Naive thymus-derived CD4-positive, alpha-beta T cell (primary cell): ENCODE data around the gene GALR2. TPM values are rescaled to one million over a fixed set of nuclear protein-coding genes. Genes with fewer than 3 reads are reported as not detected.

Experiments used
- ATAC-seq: fragments of 150-1000 bp; cut with Tn5 transposase; 2 replicates; pipeline ENCODE4 v1.10.0; 2021; ENCODE audit warnings: mild to moderate bottlenecking, moderate library complexity
- CTCF ChIA-PET: fragments of 350-600 bp; sonication (Branson Sonifier 250); formaldehyde crosslinking; loops from one replicate; lab custom pipeline; 2021; ENCODE audit warnings: antibody characterized with exemption; lab: Charles Lee
- POLR2A ChIA-PET: fragments of 350-600 bp; sonication (Branson Sonifier 250); formaldehyde crosslinking; loops from one replicate; lab custom pipeline; 2021; ENCODE audit warnings: antibody characterized with exemption, inconsistent platforms; lab: Charles Lee
- DNase-seq, 9 donors: peaks; one replicate each; pipeline versions ENCODE4 v3.0.0 to v3.0.0-alpha.2; 2020 to 2022; ENCODE audit warnings: mixed read lengths in 1 of 9
- H3K27ac ChIP-seq: one replicate; pipeline ENCODE4 v1.7.0; 2013; ENCODE audit warnings: mild to moderate bottlenecking, low read depth, low read length, moderate library complexity
- H3K27me3 ChIP-seq, 2 donors: one replicate each; pipeline ENCODE4 v1.7.0; 2013; ENCODE audit warnings: low read length in 2 of 2, mild to moderate bottlenecking in 2 of 2, moderate library complexity in 2 of 2; ENCODE audit not compliant: control insufficient read depth in 2 of 2, insufficient read depth in 2 of 2
- H3K36me3 ChIP-seq, 3 experiments: 1 replicate in 2 of 3; 2 replicates in 1 of 3; pipeline ENCODE4 v1.7.0; 2013; ENCODE audit warnings: low read length in 3 of 3, mild to moderate bottlenecking in 3 of 3, moderate library complexity in 1 of 3; ENCODE audit not compliant: insufficient read depth in 3 of 3, control insufficient read depth in 2 of 3
- H3K4me1 ChIP-seq, 2 donors: one replicate each; pipeline ENCODE4 v1.7.0; 2013; ENCODE audit warnings: low read length in 2 of 2, mild to moderate bottlenecking in 2 of 2, moderate library complexity in 1 of 2; ENCODE audit not compliant: control insufficient read depth in 2 of 2, insufficient read depth in 2 of 2
- H3K4me3 ChIP-seq: 2 replicates; pipeline ENCODE4 v1.7.0; 2013; ENCODE audit warnings: mild to moderate bottlenecking, low read length
- H3K9me3 ChIP-seq, 3 experiments: 1 replicate in 2 of 3; 2 replicates in 1 of 3; pipeline ENCODE4 v1.7.0; 2013; ENCODE audit warnings: low read length in 3 of 3; ENCODE audit not compliant: control insufficient read depth in 2 of 3
- H3K27ac Mint-ChIP-seq, 9 donors: one replicate each; pipeline ENCODE4 v1.8.0; 2020 to 2022; ENCODE audit warnings: mixed read lengths in 9 of 9, mild to moderate bottlenecking in 8 of 9, moderate library complexity in 5 of 9, inconsistent platforms in 2 of 9
- H3K27me3 Mint-ChIP-seq, 5 donors: one replicate each; pipeline ENCODE4 v1.8.0; 2021 to 2022; ENCODE audit warnings: mixed read lengths in 5 of 5, mild to moderate bottlenecking in 1 of 5
- H3K36me3 Mint-ChIP-seq, 5 donors: one replicate each; pipeline ENCODE4 v1.8.0; 2020 to 2022; ENCODE audit warnings: mixed read lengths in 5 of 5, mild to moderate bottlenecking in 3 of 5, inconsistent platforms in 1 of 5
- H3K4me1 Mint-ChIP-seq, 7 donors: one replicate each; pipeline ENCODE4 v1.8.0; 2020 to 2022; ENCODE audit warnings: mixed read lengths in 7 of 7, mild to moderate bottlenecking in 3 of 7, inconsistent platforms in 1 of 7
- H3K4me3 Mint-ChIP-seq, 10 donors: one replicate each; pipeline ENCODE4 v1.8.0; 2020 to 2022; ENCODE audit warnings: mild to moderate bottlenecking in 10 of 10, mixed read lengths in 10 of 10, moderate library complexity in 6 of 10, inconsistent platforms in 2 of 10
- H3K9me3 Mint-ChIP-seq, 11 donors: one replicate each; pipeline ENCODE4 v1.8.0; 2020 to 2022; ENCODE audit warnings: mixed read lengths in 11 of 11, mild to moderate bottlenecking in 4 of 11, inconsistent platforms in 1 of 11, moderate library complexity in 1 of 11
- intact Hi-C, 2 donors: fragments of 100-400 bp; cut with micrococcal nuclease; formaldehyde crosslinking; loops; one replicate each; pipeline ENCODE4 v1.15.1; 2023
- polyA plus RNA-seq, 2 donors: library from polyadenylated mRNA; unstranded; fragments of 300-500 nt; fragmentation: Illumina TruSeq; gene quantifications; one replicate each; pipeline ENCODE4 v1.2.3, GENCODE V29; 2021
- total RNA-seq, 6 experiments: library from RNA in 5 of 6; stranded (reverse) in 5 of 6; gene quantifications; 1 replicate in 5 of 6; 2 replicates in 1 of 6; pipeline ENCODE4 v1.2.3 and lab custom pipeline; 2021 to 2026

The GALR2 gene
- total and polyA plus RNA-seq, 7 experiments from 2014 or later, result 0.13 to 1.2 (median 1.0) TPM; not detected in 4

- Mint-ChIP-seq H3K27ac (peak overlapping the region; percentile 1 to 87 (median 79)), H3K4me3 (peak overlapping the region in 1 of 10 donors; percentile 26), H3K36me3 (peaks cover 22 to 59% (median 24%) of the 10 kb centered on the region in 5 donors), H3K4me1 (peaks cover 9 to 38% (median 30%) of the 10 kb centered on the region in 7 donors), H3K9me3 (no peaks in the 10 kb centered on the region), H3K27me3 (no peaks in the 10 kb centered on the region)
- Histone ChIP-seq H3K27ac (peak overlapping the region; percentile 53), H3K4me1 (no peaks in the 10 kb centered on the region), H3K9me3 (no peaks in the 10 kb centered on the region), H3K4me3 (no peak overlapping the region), H3K27me3 (no peaks in the 10 kb centered on the region), H3K36me3 (peaks cover 8 to 93% (median 37%) of the 10 kb centered on the region in 3 experiments)
- ChIA-PET CTCF (interaction anchor here (0.8 to 1.5 kb wide), 4 partner anchors 16 to 231 kb away, joined by 3 to 7 read pairs (median 6); no protein-coding TSS in a partner anchor), POLR2A (interaction anchor here (0.8 to 1.2 kb wide), 2 partner anchors 12 to 16 kb away, joined by 3 read pairs; no protein-coding TSS in a partner anchor)
- intact Hi-C loops, result no loop called here
- ATAC-seq (no peak), DNase-seq (no peak)
Measured at GRCh38 chr17:76049239-76049638, 25.3 kb upstream of the GALR2 start.

- ATAC-seq (no peak), DNase-seq (no peak)
- intact Hi-C loops, result no loop called here
- Mint-ChIP-seq H3K36me3 (peaks cover 19 to 53% (median 23%) of the 10 kb centered on the region in 5 donors), H3K9me3 (no peaks in the 10 kb centered on the region), H3K4me1 (peaks cover 9 to 38% (median 30%) of the 10 kb centered on the region in 7 donors), H3K27me3 (no peaks in the 10 kb centered on the region), H3K4me3 (no peak overlapping the region), H3K27ac (peak overlapping the region in 5 of 9 donors; percentile 55 to 81 (median 68))
- Histone ChIP-seq H3K36me3 (peaks cover 8 to 92% (median 30%) of the 10 kb centered on the region in 3 experiments), H3K9me3 (no peaks in the 10 kb centered on the region), H3K27me3 (no peaks in the 10 kb centered on the region), H3K4me1 (no peaks in the 10 kb centered on the region), H3K27ac (peak overlapping the region; percentile 53), H3K4me3 (no peak overlapping the region)
- POLR2A ChIA-PET, result interaction anchor here (1.2 kb wide), 2 partner anchors 11 to 14 kb away, joined by 3 read pairs; no protein-coding TSS in a partner anchor
- CTCF ChIA-PET, result interaction anchor here (1.0 to 1.7 kb wide), 4 partner anchors 31 to 230 kb away, joined by 3 to 7 read pairs (median 4); no protein-coding TSS in a partner anchor
Measured at GRCh38 chr17:76049836-76050537, 24.6 kb upstream of the GALR2 start.

GRCh38 chr17:76050538-76051467 lies 23.8 kb upstream of the GALR2 start:
- Mint-ChIP-seq H3K27ac (peak overlapping the region in 7 of 9 donors; percentile 28 to 81 (median 62)), H3K4me1 (peaks cover 9 to 38% (median 30%) of the 10 kb centered on the region in 7 donors), H3K9me3 (no peaks in the 10 kb centered on the region), H3K27me3 (no peaks in the 10 kb centered on the region), H3K36me3 (peaks cover 15 to 45% (median 22%) of the 10 kb centered on the region in 5 donors), H3K4me3 (peak overlapping the region in 1 of 10 donors; percentile 45)
- H3K27me3 ChIP-seq, result no peaks in the 10 kb centered on the region
- DNase-seq (no peak), ATAC-seq (no peak)
- peaks cover 8 to 89% (median 23%) of the 10 kb centered on the region in 3 experiments for H3K36me3 ChIP-seq
- CTCF ChIA-PET, result interaction anchor here (0.8 to 1.7 kb wide), 2 partner anchors 14 to 37 kb away, joined by 3 to 5 read pairs; no protein-coding TSS in a partner anchor
- no peak overlapping the region for H3K4me3 ChIP-seq
- no peak overlapping the region for H3K27ac ChIP-seq
- H3K9me3 ChIP-seq, result no peaks in the 10 kb centered on the region
- H3K4me1 ChIP-seq, result no peaks in the 10 kb centered on the region
- intact Hi-C loops, result no loop called here
- POLR2A ChIA-PET, result interaction anchor here (1.0 to 1.2 kb wide), 2 partner anchors 15 to 53 kb away, joined by 3 read pairs; partner anchors contain the start of gene EXOC7

DNA sequence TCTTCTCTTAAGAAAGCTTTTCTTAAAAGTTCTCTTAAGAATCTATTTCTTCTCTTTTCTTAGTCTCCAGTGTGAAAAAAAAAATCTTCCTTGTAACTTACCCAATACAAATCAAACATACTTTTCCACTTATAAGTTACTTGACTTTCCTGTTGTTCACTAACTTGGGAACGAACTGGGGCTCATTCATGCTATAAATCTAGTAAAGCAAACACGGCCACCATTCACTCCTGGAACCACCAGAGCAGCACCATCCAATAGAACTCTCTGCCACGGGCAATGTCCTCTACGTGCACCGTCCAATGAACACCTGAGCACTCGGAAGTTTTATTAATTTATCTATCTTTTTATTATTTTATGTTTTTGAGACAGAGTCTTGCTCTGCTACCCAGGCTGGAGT lies 23.0 kb upstream of the GALR2 start:
- ATAC-seq, result no peak
- no peaks in the 10 kb centered on the region for H3K9me3 Mint-ChIP-seq
- H3K36me3 Mint-ChIP-seq, result peaks cover 22 to 50% (median 27%) of the 10 kb centered on the region in 5 donors
- Histone ChIP-seq H3K27me3 (no peaks in the 10 kb centered on the region), H3K36me3 (peaks cover 15 to 89% (median 26%) of the 10 kb centered on the region in 3 experiments), H3K4me3 (no peak overlapping the region), H3K27ac (no peak overlapping the region), H3K9me3 (no peaks in the 10 kb centered on the region), H3K4me1 (no peaks in the 10 kb centered on the region)
- no peak overlapping the region for H3K4me3 Mint-ChIP-seq
- POLR2A ChIA-PET, result interaction anchor here (1.0 kb wide), 1 partner anchor 52 kb away, joined by 3 read pairs; the partner anchor contains the start of gene EXOC7
- intact Hi-C loops, result no loop called here
- peaks cover 11 to 39% (median 32%) of the 10 kb centered on the region in 7 donors for H3K4me1 Mint-ChIP-seq
- no peak for DNase-seq
- H3K27ac Mint-ChIP-seq, result peak overlapping the region in 2 of 9 donors; percentile 73 to 86
- CTCF ChIA-PET, result interaction anchor here (0.8 to 1.7 kb wide), 2 partner anchors 13 to 38 kb away, joined by 3 to 5 read pairs; no protein-coding TSS in a partner anchor
- H3K27me3 Mint-ChIP-seq, result no peaks in the 10 kb centered on the region

- no peak for ATAC-seq
- Mint-ChIP-seq H3K4me3 (no peak overlapping the region), H3K4me1 (peaks cover 11 to 33% (median 25%) of the 10 kb centered on the region in 7 donors), H3K27ac (peak overlapping the region in 4 of 9 donors; percentile 13 to 67 (median 32)), H3K9me3 (no peaks in the 10 kb centered on the region), H3K36me3 (peaks cover 25 to 53% (median 32%) of the 10 kb centered on the region in 5 donors), H3K27me3 (no peaks in the 10 kb centered on the region)
- no peaks in the 10 kb centered on the region for H3K27me3 ChIP-seq
- H3K4me1 ChIP-seq, result no peaks in the 10 kb centered on the region
- H3K9me3 ChIP-seq, result no peaks in the 10 kb centered on the region
- no peak overlapping the region for H3K27ac ChIP-seq
- ChIA-PET POLR2A (interaction anchor here (0.9 to 1.1 kb wide), 2 partner anchors 12 to 23 kb away, joined by 3 read pairs; no protein-coding TSS in a partner anchor), CTCF (interaction anchor here (0.6 to 1.1 kb wide), 4 partner anchors 9 to 69 kb away, joined by 3 read pairs; no protein-coding TSS in a partner anchor)
- H3K36me3 ChIP-seq, result peaks cover 31 to 91% (median 38%) of the 10 kb centered on the region in 3 experiments
- no peak overlapping the region for H3K4me3 ChIP-seq
- DNase-seq, result no peak
- intact Hi-C loops, result no loop called here
Measured at GRCh38 chr17:76053246-76054111, 21.1 kb upstream of the GALR2 start.
